Esophagus (tissue), 2 donors: ENCODE data around the gene AGBL1. TPM values are rescaled to one million over a fixed set of nuclear protein-coding genes. Genes with fewer than 3 reads are reported as not detected.

Experiments used
- H3K27ac ChIP-seq, 2 donors: one replicate each; pipeline ENCODE4 v1.5.1; 2013; ENCODE audit warnings: low read depth in 2 of 2, mild to moderate bottlenecking in 2 of 2, inconsistent platforms in 1 of 2, low read length in 1 of 2, moderate library complexity in 1 of 2
- H3K27me3 ChIP-seq, 2 donors: one replicate each; pipeline ENCODE4 v1.6.1; 2013; ENCODE audit warnings: low read length in 2 of 2, control low read depth in 1 of 2, mild to moderate bottlenecking in 1 of 2; ENCODE audit not compliant: insufficient read depth in 2 of 2, control insufficient read depth in 1 of 2
- H3K36me3 ChIP-seq, 2 donors: one replicate each; pipeline ENCODE4 v1.6.1; 2013; ENCODE audit warnings: low read length in 1 of 2; ENCODE audit not compliant: control insufficient read depth in 2 of 2, insufficient read depth in 2 of 2
- H3K4me1 ChIP-seq, 2 donors: one replicate each; pipeline ENCODE4 v1.6.1; 2013; ENCODE audit warnings: low read length in 1 of 2; ENCODE audit not compliant: control insufficient read depth in 2 of 2, insufficient read depth in 2 of 2
- H3K4me3 ChIP-seq, 2 donors: one replicate each; pipeline ENCODE4 v1.5.1; 2013; ENCODE audit warnings: low read length in 2 of 2, mild to moderate bottlenecking in 2 of 2, low read depth in 1 of 2, moderate library complexity in 1 of 2
- H3K9me3 ChIP-seq, 2 donors: one replicate each; pipeline ENCODE4 v1.6.1; 2013; ENCODE audit warnings: mild to moderate bottlenecking in 2 of 2, low read depth in 1 of 2, low read length in 1 of 2, moderate library complexity in 1 of 2; ENCODE audit not compliant: control insufficient read depth in 2 of 2, insufficient read depth in 1 of 2
- WGBS, 2 donors: extraction: QIAGEN DNeasy Blood & Tissue Kit; methylation state at CpG; one replicate each; pipeline ENCODE4 v1.1.7; 2013; 5-methylcytosine and 5-hydroxymethylcytosine counted together
- polyA plus RNA-seq, 2 donors: library from polyadenylated mRNA; stranded (reverse); fragments of 200-250 nt; gene quantifications; one replicate each; pipeline ENCODE4 v1.2.3, GENCODE V29; 2013
- donor health status: healthy with polysubstance abuse.
- donor health status: Bipolar disorder and iron deficiency.

AGBL1 gene
- polyA plus RNA-seq, 2 donors = 0.01 TPM; not detected in 1

DNA sequence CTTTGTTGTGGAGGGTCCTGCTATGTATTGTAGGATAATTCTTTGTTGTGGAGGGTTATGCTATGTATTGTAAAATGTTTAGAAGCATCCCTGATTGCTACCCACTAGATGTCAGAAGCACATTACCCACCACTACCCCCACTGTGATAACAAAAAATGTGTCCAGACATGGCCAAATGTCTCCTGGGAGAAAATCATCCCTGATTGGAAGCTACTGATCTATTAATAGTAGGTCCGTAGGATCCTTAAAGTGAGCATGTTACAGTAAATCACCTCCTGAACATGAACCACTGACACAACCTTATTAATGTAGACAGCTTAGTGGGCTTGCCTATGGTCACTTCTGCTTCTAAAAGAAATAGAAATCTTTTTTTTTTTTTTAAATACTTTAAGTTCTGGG lies 884.6 kb downstream of the AGBL1 start:
- 70 to 82% methylated on average over 1 of the region's 1 CpG for WGBS, 2 donors
- Histone ChIP-seq H3K9me3 (peaks cover 0 to under 1% of the 10 kb centered on the region in 2 donors), H3K27ac (no peak overlapping the region), H3K27me3 (no peaks in the 10 kb centered on the region), H3K4me3 (no peak overlapping the region), H3K4me1 (no peaks in the 10 kb centered on the region), H3K36me3 (no peaks in the 10 kb centered on the region)

DNA sequence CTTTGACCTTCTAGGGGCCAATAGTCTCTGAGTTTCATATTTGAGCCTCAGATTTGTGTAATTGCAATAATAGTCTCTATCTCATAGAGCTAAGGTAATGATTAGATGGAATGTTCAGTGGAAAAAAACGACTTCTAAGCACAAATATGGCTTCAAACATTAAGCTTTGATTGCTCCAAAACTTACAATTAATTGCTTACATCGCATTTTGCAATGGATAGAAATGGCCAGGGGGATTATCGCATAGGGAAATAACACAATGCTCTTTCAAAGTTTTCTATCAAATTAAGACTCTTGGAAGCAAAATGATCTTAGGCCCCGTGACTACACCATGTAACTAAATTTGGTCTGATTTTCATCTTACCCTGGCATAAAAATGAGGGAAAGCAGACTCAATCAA lies 888.6 kb downstream of the AGBL1 start:
- Histone ChIP-seq H3K4me3 (no peak overlapping the region), H3K27ac (no peak overlapping the region), H3K27me3 (no peaks in the 10 kb centered on the region), H3K9me3 (peaks cover 0 to 2% of the 10 kb centered on the region in 2 donors), H3K4me1 (no peaks in the 10 kb centered on the region), H3K36me3 (no peaks in the 10 kb centered on the region)
- 68 to 71% methylated on average over 4 of the region's 4 CpGs for WGBS, 2 donors

DNA sequence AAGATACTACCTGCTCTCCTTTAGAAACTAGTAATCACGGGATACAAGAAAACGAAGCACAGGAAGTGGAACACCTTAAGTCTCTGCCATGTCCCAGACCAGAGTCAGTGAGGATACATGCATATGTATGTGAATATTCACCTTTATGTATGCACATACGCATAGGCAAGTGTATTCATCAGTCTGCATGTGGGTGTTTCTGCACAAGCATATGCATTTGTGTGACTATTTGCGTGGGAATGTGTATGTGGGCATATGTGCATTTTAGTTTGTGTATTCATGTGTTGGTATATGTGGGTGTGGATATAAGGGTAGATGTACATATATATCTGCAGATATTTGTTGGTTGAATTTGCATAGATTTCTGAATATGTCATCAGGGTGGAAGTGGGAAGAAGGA lies 889.7 kb downstream of the AGBL1 start:
- Histone ChIP-seq H3K9me3 (peaks cover 0 to 2% of the 10 kb centered on the region in 2 donors), H3K27me3 (no peaks in the 10 kb centered on the region), H3K4me3 (no peak overlapping the region), H3K36me3 (no peaks in the 10 kb centered on the region), H3K4me1 (no peaks in the 10 kb centered on the region), H3K27ac (no peak overlapping the region)
- 82 to 84% methylated on average over 4 of the region's 4 CpGs for WGBS, 2 donors

DNA sequence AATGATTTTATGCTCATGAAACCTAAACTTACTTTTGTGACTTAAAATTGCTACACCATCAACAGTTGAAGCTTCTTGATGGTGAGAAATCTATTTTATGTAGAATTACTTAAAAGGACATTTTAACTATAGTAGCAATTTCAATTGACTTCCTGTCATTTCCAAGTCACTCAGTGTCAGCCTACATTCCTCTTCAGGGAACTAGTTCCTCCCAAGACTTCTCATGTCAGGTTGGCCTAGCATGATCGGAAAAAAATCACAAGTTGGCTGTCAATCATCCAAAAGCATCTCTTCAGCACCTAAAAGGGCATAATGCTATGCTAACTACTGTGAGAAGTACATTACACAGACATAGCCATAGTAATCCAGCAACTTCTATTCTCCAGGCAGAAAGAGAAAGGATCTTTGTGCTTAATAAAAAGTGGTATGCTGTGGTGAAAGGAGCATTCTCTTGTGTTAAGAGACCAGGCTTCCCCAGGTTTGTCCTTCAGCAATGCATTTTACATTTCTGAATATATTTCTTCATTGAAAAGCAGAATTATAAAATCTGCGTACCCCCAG lies 893.7 kb downstream of the AGBL1 start:
- 87 to 88% methylated on average over 2 of the region's 2 CpGs for whole genome bisulfite sequencing, 2 donors
- Histone ChIP-seq H3K4me1 (no peaks in the 10 kb centered on the region), H3K27me3 (no peaks in the 10 kb centered on the region), H3K4me3 (no peak overlapping the region), H3K36me3 (no peaks in the 10 kb centered on the region), H3K27ac (no peak overlapping the region), H3K9me3 (peaks cover 0 to 2% of the 10 kb centered on the region in 2 donors)

DNA sequence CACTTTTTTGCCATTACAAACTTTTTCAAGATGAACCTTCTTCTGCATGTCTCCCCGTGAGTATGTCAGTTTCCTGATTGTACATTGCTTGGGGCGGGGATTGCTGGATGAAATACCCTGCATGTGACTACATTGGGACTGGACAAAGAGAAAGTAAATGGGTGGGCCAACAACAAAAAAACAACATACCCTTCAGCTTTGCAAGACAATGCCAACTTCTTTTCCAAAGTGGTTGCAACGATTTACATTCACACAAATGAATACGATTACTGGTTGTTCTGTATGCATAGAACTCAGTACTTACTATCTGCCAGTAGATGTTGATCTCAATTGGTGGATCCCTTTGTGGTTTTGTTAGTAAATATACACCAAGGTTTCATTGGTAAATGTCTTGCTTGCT lies 908.4 kb downstream of the AGBL1 start:
- no peaks in the 10 kb centered on the region for H3K27me3 ChIP-seq
- no peaks in the 10 kb centered on the region for H3K36me3 ChIP-seq
- no peaks in the 10 kb centered on the region for H3K4me1 ChIP-seq
- H3K4me3 ChIP-seq = no peak overlapping the region
- no peak overlapping the region for H3K27ac ChIP-seq
- 74 to 78% methylated on average over 4 of the region's 4 CpGs for WGBS, 2 donors
- peaks cover 0 to 2% of the 10 kb centered on the region in 2 donors for H3K9me3 ChIP-seq

DNA sequence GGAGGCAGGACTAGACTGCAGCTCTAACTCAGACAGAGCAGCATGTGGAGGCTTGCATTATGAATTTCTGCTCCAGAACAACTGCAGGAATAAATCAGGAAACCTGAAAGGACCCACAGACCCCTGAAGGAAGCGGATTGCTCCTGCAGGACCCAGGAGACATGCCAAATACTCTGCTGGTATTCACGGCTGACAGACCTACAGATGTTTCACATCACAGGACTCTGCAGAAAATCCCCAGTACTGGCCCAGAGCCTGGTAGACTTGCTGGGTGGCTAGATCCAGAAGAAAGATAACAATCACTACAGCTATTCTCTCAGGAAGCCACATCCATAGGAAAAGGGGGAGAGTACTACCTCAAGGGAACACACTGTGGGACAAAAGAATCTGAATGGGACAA lies 942.1 kb downstream of the AGBL1 start:
- H3K9me3 ChIP-seq = peaks cover 0 to 2% of the 10 kb centered on the region in 2 donors
- WGBS, 2 donors = 63 to 64% methylated on average over 2 of the region's 2 CpGs

DNA sequence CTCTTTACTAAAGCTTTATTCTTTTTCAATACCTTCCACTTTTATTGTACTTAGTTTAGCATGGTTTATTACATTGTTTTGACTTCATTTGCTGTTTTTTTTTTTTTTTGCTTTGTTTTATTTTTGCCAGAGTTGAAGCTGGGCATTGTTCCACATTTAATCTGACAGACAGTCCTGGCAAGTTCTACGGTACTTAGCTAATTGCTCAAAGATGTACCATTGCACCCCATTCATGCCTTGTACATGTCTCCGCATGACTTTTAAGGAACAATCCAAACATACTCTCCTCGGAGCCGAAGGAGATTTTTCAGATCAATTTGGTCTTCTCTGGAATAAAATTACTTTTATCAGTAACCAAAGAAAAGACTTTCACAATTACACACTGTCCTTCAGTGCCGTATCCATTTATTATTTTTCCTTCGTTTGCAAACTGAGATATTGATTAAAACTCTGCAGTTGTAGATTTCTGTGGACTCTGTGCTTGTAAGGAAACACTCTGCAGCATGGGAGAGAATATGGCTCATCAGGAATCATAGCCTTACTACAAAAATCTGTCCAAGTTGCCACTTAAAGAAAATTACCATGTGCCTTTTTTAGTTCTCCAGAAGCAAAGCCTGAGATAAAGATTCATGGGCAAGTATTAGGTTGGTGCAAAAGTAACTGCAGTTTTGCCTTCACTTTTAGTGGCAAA lies 952.0 kb downstream of the AGBL1 start:
- Histone ChIP-seq H3K36me3 (no peaks in the 10 kb centered on the region), H3K27ac (no peak overlapping the region), H3K4me1 (no peaks in the 10 kb centered on the region), H3K9me3 (no peaks in the 10 kb centered on the region), H3K27me3 (peaks cover 0 to 2% of the 10 kb centered on the region in 2 donors), H3K4me3 (no peak overlapping the region)
- WGBS, 2 donors = 42 to 43% methylated on average over 6 of the region's 6 CpGs

More for the DNA sequence above, 942.1 kb downstream of the AGBL1 start:
- no peak overlapping the region for H3K27ac ChIP-seq
- no peaks in the 10 kb centered on the region for H3K4me1 ChIP-seq
- H3K36me3 ChIP-seq = no peaks in the 10 kb centered on the region
- no peaks in the 10 kb centered on the region for H3K27me3 ChIP-seq
- H3K4me3 ChIP-seq = no peak overlapping the region

DNA sequence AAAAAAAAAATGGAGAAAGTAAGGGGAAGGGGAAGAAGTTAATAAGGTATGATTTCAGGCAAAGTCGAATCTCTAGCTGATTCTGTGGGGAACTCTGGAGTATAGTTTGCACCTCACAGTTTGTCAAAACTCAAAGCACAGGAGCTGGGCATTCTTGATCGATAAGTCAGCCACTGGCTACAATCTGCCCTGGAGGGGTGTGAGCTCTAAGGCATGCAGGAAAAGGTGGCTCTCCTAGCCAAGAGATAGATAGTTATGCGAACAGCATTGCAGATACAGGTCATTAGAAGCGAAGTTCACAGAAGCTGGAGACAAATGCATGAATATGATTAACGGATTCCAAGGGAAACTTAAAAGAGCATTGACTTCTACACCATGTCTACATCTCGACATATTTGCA lies 952.6 kb downstream of the AGBL1 start:
- no peaks in the 10 kb centered on the region for H3K9me3 ChIP-seq
- no peak overlapping the region for H3K27ac ChIP-seq
- H3K27me3 ChIP-seq = peaks cover 0 to 2% of the 10 kb centered on the region in 2 donors
- WGBS, 2 donors = 58% methylated on average over 6 of the region's 6 CpGs
- no peak overlapping the region for H3K4me3 ChIP-seq
- H3K36me3 ChIP-seq = no peaks in the 10 kb centered on the region
- no peaks in the 10 kb centered on the region for H3K4me1 ChIP-seq

DNA sequence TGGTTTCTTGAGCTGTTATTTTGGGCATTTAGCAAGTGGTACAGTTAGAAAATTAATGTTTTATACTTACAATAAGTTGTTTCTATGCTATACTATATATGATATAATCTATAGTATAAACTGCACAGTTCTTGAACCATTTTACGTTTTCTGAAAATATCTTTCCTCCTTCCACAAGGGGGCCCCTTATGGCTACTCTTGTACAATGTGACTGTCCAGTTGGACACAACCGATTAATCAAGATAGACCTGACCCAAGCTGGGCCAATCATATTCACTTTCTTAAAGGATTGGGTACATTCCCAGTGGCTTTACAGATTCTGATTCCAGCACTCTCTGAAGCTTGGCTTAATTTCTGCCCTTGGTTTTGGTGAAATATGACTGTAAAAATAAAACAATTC lies 953.4 kb downstream of the AGBL1 start:
- Histone ChIP-seq H3K27me3 (peaks cover 0 to 2% of the 10 kb centered on the region in 2 donors), H3K4me3 (no peak overlapping the region), H3K36me3 (no peaks in the 10 kb centered on the region), H3K4me1 (no peaks in the 10 kb centered on the region), H3K27ac (no peak overlapping the region), H3K9me3 (no peaks in the 10 kb centered on the region)
- 78% methylated on average over 2 of the region's 2 CpGs for WGBS, 2 donors

DNA sequence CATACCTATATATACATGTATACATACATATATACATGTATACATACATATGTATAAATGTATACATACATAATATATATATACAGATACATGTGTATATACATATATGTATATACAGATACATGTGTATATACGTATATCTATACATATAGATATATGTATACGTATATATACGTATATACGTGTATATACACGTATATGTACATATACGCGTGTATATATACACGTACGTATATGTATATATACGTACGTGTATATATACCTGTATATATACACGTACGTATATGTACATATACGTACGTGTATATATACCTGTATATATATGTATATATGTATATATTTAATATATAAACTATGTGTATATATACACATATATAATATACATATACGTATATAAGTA lies 955.2 kb downstream of the AGBL1 start:
- H3K4me3 ChIP-seq = no peak overlapping the region
- H3K27me3 ChIP-seq = peaks cover 0 to 2% of the 10 kb centered on the region in 2 donors
- no peaks in the 10 kb centered on the region for H3K9me3 ChIP-seq
- H3K36me3 ChIP-seq = no peaks in the 10 kb centered on the region
- no peaks in the 10 kb centered on the region for H3K4me1 ChIP-seq
- WGBS, 2 donors = 92 to 93% methylated on average over 16 of the region's 16 CpGs
- H3K27ac ChIP-seq = no peak overlapping the region
